Stomach smooth muscle (tissue), 2 donors: ENCODE data around the gene PSPC1.
A peak's percentile ranks its signal among the peaks of the same experiment; 100 is the strongest.
"Not testable (repeated sequence)": the region's sequence is repeated elsewhere in the genome, so short reads cannot be mapped to it uniquely, and the experiment has no call there.

ENCODE experiments used
- H3K27ac ChIP-seq: one replicate; pipeline ENCODE4 v1.7.0; 2013; ENCODE audit warnings: mild to moderate bottlenecking, low read length, inconsistent platforms
- H3K27me3 ChIP-seq, 2 donors: one replicate each; pipeline ENCODE4 v1.7.0; 2013; ENCODE audit warnings: low read length in 2 of 2; ENCODE audit not compliant: insufficient read depth in 2 of 2, control insufficient read depth in 1 of 2
- H3K36me3 ChIP-seq, 2 donors: one replicate each; pipeline ENCODE4 v1.7.0; 2013; ENCODE audit warnings: low read length in 2 of 2; ENCODE audit not compliant: control insufficient read depth in 2 of 2, insufficient read depth in 2 of 2
- H3K4me1 ChIP-seq: one replicate; pipeline ENCODE4 v1.7.0; 2013; ENCODE audit warnings: low read length; ENCODE audit not compliant: control insufficient read depth, insufficient read depth
- H3K4me3 ChIP-seq, 2 donors: one replicate each; pipeline ENCODE4 v1.7.0; 2013; ENCODE audit warnings: low read length in 2 of 2
- H3K9ac ChIP-seq, 2 donors: one replicate each; pipeline ENCODE4 v1.7.0; 2013; ENCODE audit warnings: low read length in 2 of 2, mild to moderate bottlenecking in 1 of 2
- H3K9me3 ChIP-seq, 2 donors: one replicate each; pipeline ENCODE4 v1.7.0; 2013; ENCODE audit warnings: low read length in 2 of 2; ENCODE audit not compliant: control insufficient read depth in 2 of 2
- donor health status: healthy.
- donor health status: Pancreatic carcinoma.

Gene PSPC1

GRCh38 chr13:19794631-19795030, 11.9 kb upstream of the PSPC1 start:
- Histone ChIP-seq H3K9me3 (no peaks in the 10 kb centered on the region), H3K4me1 (no peaks in the 10 kb centered on the region)

GRCh38 chr13:19791953-19792537, 9.3 kb upstream of the PSPC1 start:
- Histone ChIP-seq H3K4me3 (no peak overlapping the region), H3K9me3 (no peaks in the 10 kb centered on the region), H3K4me1 (no peaks in the 10 kb centered on the region), H3K27me3 (no peaks in the 10 kb centered on the region), H3K27ac (no peak overlapping the region), H3K36me3 (no peaks in the 10 kb centered on the region), H3K9ac (no peak overlapping the region)

More at GRCh38 chr13:19794631-19795030, 11.9 kb upstream of the PSPC1 start:
- Histone ChIP-seq H3K9ac (no peak overlapping the region), H3K27ac (no peak overlapping the region), H3K4me3 (no peak overlapping the region), H3K27me3 (no peaks in the 10 kb centered on the region), H3K36me3 (no peaks in the 10 kb centered on the region)

- Histone ChIP-seq H3K36me3 (no peaks in the 10 kb centered on the region), H3K9ac (peak overlapping the region; percentile 98 to 99), H3K27me3 (no peaks in the 10 kb centered on the region), H3K4me3 (peak overlapping the region; percentile 98 to 99), H3K27ac (peak overlapping the region; percentile 95), H3K4me1 (peaks cover 7% of the 10 kb centered on the region), H3K9me3 (no peaks in the 10 kb centered on the region)
Measured at GRCh38 chr13:19782049-19782726, 557 bp downstream of the PSPC1 start.

GRCh38 chr13:19781526-19781925, 1.2 kb downstream of the PSPC1 start:
- peaks cover 7% of the 10 kb centered on the region for H3K4me1 ChIP-seq
- peak overlapping the region; percentile 98 to 99 for H3K9ac ChIP-seq
- no peaks in the 10 kb centered on the region for H3K9me3 ChIP-seq
- no peaks in the 10 kb centered on the region for H3K27me3 ChIP-seq
- no peaks in the 10 kb centered on the region for H3K36me3 ChIP-seq
- peak overlapping the region; percentile 98 to 99 for H3K4me3 ChIP-seq
- no peak overlapping the region for H3K27ac ChIP-seq

GRCh38 chr13:19780753-19781418, 1.9 kb downstream of the PSPC1 start:
- H3K9ac ChIP-seq, H3K4me1 ChIP-seq, H3K27me3 ChIP-seq, H3K36me3 ChIP-seq, H3K9me3 ChIP-seq, H3K27ac ChIP-seq: not testable (repeated sequence)
- peak overlapping the region; percentile 98 to 99 for H3K4me3 ChIP-seq

- Histone ChIP-seq H3K27ac (no peak overlapping the region), H3K4me3 (no peak overlapping the region), H3K27me3 (no peaks in the 10 kb centered on the region), H3K9ac (no peak overlapping the region), H3K36me3 (peaks cover 6 to 15% of the 10 kb centered on the region in 2 donors), H3K9me3 (no peaks in the 10 kb centered on the region), H3K4me1 (no peaks in the 10 kb centered on the region)
Measured at GRCh38 chr13:19772306-19772705, 10.4 kb downstream of the PSPC1 start.

GRCh38 chr13:19769854-19770253, 12.9 kb downstream of the PSPC1 start:
- peaks cover 6 to 15% of the 10 kb centered on the region in 2 donors for H3K36me3 ChIP-seq
- H3K9me3 ChIP-seq, result no peaks in the 10 kb centered on the region
- H3K4me3 ChIP-seq, result no peak overlapping the region
- H3K9ac ChIP-seq, result no peak overlapping the region
- H3K27ac ChIP-seq, result no peak overlapping the region
- peaks cover 3% of the 10 kb centered on the region for H3K4me1 ChIP-seq
- no peaks in the 10 kb centered on the region for H3K27me3 ChIP-seq

- Histone ChIP-seq H3K36me3 (peaks cover 10 to 17% of the 10 kb centered on the region in 2 donors), H3K27me3 (no peaks in the 10 kb centered on the region), H3K9me3 (no peaks in the 10 kb centered on the region), H3K27ac (no peak overlapping the region), H3K9ac (no peak overlapping the region), H3K4me3 (no peak overlapping the region), H3K4me1 (peaks cover 3% of the 10 kb centered on the region)
Measured at GRCh38 chr13:19767966-19768365, 14.8 kb downstream of the PSPC1 start.

- Histone ChIP-seq H3K4me3 (no peak overlapping the region), H3K27ac (no peak overlapping the region), H3K36me3 (peaks cover 5 to 10% of the 10 kb centered on the region in 2 donors), H3K4me1 (peaks cover 3% of the 10 kb centered on the region), H3K9ac (no peak overlapping the region), H3K9me3 (no peaks in the 10 kb centered on the region), H3K27me3 (no peaks in the 10 kb centered on the region)
Measured at GRCh38 chr13:19766591-19766990, 16.2 kb downstream of the PSPC1 start.

- no peak overlapping the region for H3K9ac ChIP-seq
- peaks cover 3% of the 10 kb centered on the region for H3K4me1 ChIP-seq
- peaks cover 2 to 5% of the 10 kb centered on the region in 2 donors for H3K36me3 ChIP-seq
- no peak overlapping the region for H3K27ac ChIP-seq
- no peaks in the 10 kb centered on the region for H3K9me3 ChIP-seq
- H3K4me3 ChIP-seq, result no peak overlapping the region
- H3K27me3 ChIP-seq, result no peaks in the 10 kb centered on the region
Measured at GRCh38 chr13:19764237-19764636, 18.5 kb downstream of the PSPC1 start.

- H3K27ac ChIP-seq, result no peak overlapping the region
- H3K36me3 ChIP-seq, result peaks cover 5 to 6% of the 10 kb centered on the region in 2 donors
- H3K27me3 ChIP-seq, result no peaks in the 10 kb centered on the region
- no peaks in the 10 kb centered on the region for H3K9me3 ChIP-seq
- H3K4me1 ChIP-seq, result peaks cover 3% of the 10 kb centered on the region
- no peak overlapping the region for H3K9ac ChIP-seq
- H3K4me3 ChIP-seq, result no peak overlapping the region
Measured at GRCh38 chr13:19763618-19764017, 19.1 kb downstream of the PSPC1 start.
